ENCODE results near the gene GRK7.

GRK7 gene, protein sequence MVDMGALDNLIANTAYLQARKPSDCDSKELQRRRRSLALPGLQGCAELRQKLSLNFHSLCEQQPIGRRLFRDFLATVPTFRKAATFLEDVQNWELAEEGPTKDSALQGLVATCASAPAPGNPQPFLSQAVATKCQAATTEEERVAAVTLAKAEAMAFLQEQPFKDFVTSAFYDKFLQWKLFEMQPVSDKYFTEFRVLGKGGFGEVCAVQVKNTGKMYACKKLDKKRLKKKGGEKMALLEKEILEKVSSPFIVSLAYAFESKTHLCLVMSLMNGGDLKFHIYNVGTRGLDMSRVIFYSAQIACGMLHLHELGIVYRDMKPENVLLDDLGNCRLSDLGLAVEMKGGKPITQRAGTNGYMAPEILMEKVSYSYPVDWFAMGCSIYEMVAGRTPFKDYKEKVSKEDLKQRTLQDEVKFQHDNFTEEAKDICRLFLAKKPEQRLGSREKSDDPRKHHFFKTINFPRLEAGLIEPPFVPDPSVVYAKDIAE (N-terminal part only)
- total RNA-seq: 0.48 to 0.70 reads per million in 2 donors

DNA sequence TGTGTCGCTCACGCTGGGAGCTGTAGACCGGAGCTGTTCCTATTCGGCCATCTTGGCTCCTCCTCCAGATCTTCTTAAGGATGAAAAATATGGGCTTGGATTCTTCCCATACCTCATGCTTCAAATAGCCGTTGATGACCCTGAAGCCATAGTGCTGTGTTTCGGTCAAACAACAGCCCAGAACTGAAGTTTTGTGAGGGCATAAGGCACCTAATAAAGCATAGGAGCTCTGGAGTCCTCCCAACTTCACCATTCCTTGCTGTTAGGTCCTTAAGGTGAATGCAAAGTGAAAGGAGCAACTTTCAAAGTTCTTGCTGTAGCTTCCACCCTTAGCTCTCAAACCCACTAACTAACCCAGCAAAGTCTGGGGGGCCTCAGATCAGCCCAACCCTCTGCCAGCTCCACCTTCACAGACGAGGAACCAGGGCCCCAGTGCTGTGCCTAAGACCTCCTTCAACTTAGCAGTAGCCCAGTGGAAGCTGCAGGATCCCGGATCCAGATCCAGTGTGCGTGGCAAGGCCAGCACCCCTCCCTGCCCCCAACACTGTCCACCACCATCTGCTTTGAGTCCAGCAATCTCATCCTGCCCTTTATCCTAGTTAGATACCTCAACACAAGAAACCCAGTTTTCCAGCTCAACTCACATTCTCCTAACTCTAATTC, at the start of gene GRK7:
GRK7 (plus strand) TSS at position 321 of the 663 bp plus-strand sequence. CDS start 14,877 bp downstream, outside the sequence.
- no peak for DNase-seq

DNA sequence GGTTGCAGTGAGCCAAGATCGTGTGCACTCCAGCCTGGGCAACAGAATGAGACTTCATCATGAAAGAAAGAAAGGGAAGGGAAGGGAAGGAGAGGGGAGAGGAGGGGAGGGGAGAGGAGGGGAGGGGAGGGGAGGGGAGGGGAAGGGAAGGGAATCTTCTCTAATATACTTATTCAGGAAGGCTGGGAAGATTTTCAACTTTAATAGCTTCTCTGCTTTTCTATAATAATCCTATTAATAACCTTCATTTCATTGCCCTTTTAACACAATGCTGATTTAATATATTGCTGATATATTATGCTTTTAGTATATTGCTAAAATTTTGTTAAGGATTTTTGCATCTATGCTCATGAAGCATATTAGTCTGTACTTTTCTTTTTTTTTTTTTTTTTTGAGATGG, 48.5 kb upstream of the GRK7 start:
- no peak for DNase-seq

DNA sequence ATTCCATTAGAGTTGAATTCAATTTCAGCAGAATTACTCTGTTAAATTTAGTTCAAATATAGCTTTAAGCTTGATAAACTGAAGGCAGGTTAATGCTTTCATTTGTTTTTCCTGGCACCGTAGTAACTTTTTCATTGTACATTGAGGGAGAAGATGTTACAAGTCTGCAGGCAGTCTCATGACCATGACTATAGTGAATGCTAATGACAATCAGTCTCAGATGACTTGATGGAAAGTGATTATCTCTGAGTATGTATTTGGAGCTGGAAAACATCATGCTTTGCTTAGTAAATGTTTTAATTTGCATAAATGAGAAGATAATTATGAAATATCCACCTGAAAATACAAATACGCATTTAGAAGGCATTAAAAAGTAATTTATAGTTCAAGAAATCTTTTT, 41.1 kb upstream of the GRK7 start:
- DNase-seq: no peak

DNA sequence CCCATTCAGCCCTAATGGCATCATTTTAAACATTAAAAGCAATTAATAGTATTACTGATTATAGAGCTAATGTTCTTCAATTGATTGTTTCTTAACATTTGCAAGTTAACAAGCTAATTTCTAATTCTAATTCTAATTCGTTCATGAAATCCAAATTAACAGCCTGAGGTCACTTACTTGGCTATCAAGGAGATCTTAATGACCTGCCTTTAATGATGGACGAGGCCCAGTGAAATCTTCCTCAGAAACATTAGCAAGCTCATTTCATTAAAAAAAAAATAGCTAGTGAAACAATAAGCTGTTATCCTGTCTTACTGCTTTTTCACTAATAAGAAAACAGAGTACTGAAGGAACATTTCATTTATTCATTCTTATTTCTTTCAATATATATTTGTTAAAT, 40.6 kb upstream of the GRK7 start:
- DNase-seq: no peak

DNA sequence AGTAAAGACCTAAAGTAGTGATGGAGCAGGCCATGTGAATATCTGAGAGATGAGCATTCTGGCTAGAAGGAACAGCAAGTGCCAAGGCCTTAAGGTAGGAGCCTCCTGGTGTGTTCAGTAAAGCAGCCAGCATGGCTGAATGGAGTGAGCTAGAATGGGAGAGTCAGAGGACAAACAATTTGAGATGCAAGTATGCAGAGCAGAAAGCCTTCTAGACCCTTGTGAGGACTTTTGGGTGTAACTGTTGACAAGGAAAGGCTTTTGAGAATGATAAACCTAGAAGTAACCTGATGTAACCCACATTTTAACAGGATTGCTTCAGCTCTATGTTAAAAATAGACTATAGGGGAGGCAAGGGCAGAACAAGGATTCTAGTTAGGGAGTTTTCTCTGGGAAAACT, 40.0 kb upstream of the GRK7 start:
- no peak for DNase-seq

DNA sequence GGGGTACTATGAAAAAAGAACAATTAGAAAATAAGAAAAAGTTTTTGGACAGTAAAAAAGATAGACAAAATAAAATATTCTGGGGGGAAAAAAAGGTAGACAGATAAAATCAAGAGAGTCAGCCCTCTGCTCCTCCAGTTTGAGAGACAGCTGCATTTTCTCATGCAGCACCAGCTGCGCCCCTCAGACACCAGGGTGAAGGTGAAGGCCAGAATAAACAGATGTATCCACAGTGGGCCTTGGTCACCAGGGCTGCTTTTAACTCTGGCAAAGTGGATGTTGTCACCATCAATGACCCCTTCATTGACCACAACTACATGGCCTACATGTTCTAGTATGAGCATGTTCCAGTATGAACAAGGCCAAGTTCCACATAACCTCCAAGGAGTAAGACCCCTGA, 39.0 kb upstream of the GRK7 start:
- no peak for DNase-seq

DNA sequence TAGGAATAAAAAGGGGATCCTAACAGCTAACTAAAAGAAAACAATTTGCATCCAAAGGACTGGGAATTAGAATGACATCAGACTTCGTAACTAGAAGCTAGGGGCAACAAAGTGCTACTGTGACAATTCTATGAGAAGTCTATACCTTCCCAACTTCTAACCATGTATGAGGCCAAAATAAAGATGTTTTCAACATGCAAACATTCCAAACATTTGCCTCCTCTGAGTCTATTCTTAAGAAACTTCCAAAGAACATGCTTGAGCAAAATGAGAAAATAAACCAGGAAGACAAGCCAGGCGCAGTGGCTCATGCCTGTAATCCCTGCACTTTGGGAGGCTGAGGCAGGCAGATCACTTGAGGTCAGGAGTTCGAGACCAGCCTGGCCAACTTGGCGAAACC, 38.2 kb upstream of the GRK7 start:
- DNase-seq: no peak

DNA sequence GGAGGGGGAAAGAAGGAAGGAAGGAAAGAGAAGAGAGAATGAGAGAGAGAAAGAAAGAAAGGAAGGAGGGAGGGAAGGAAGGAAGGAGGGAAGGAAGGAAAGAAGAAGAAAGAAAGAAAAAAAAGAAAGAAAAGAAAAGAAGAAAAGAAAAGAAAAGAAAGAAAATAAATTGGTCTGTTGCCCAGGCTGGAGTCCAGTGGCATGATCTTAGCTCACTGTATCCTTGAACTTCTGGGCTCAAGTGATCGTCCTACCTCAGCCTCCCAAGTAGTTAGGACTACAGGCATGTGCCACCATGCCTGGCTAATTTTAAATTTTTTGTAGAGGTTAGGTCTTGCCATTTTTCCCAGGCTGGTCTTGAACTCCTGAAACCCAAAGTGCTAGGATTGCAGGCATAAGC, 36.7 kb upstream of the GRK7 start:
- DNase-seq: no peak

DNA sequence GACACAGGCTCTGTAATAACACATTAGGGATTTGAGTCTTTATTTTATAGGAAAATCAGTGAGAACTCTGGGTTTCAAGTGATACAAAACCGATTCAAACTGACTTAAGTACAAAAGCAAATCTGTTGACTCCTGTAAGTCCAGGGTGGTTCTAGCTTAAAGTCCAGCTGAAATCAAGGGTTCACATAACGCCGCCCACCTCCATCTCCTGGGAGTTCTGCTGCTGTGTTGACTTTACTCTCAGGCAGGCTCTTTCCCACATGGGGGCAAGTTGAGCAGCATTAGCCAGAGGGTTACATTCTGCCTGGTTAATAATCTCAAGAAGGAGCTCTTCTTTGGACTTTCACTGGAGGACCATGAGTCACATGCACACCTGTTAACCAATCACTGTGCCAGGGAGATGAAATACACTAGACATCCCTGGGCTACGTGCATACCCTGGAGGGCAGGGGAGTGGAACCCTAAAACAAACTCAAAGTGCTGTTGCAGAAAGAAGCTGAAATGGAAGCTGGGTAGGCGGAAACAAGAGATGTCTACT, 34.8 kb upstream of the GRK7 start:
- DNase-seq: no peak

DNA sequence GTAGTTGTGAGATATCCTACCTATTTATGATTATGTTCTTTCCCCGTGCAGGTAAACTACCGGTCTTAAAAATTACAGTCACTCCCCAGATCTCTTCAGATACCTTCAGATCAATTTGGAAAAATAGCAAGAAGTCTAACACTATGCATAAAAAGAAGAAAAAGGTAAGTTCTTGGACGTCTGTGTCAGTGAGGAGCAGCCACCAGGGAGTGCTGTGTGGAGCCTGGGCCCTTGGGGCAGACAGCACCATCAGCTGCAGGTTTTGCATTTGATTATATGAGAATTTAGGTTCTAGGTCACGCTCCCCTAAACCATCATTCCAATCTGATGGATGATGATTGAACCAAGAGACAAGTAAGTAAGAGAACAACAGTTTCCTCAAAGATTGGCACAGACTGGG, 34.0 kb upstream of the GRK7 start:
- no peak for DNase-seq

DNA sequence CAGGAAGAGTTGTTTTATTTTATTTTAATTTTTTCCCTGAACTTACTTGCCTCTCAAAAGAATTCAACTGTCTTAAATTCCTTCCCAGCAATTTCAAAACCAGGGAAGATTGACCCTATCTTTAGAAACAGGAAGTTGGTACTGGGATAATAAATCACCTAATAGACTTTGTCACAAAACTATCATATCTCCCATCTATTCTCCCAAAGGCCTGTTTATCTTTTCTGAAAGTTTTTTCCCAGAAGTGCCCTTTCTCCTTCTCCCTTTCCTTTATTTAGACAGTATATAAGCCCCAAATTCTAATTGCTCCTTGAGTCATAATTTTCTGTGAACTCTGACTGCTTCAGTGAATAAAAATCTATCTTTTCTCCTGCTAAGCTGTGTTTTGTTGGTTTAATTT, 28.0 kb upstream of the GRK7 start:
- no peak for DNase-seq

DNA sequence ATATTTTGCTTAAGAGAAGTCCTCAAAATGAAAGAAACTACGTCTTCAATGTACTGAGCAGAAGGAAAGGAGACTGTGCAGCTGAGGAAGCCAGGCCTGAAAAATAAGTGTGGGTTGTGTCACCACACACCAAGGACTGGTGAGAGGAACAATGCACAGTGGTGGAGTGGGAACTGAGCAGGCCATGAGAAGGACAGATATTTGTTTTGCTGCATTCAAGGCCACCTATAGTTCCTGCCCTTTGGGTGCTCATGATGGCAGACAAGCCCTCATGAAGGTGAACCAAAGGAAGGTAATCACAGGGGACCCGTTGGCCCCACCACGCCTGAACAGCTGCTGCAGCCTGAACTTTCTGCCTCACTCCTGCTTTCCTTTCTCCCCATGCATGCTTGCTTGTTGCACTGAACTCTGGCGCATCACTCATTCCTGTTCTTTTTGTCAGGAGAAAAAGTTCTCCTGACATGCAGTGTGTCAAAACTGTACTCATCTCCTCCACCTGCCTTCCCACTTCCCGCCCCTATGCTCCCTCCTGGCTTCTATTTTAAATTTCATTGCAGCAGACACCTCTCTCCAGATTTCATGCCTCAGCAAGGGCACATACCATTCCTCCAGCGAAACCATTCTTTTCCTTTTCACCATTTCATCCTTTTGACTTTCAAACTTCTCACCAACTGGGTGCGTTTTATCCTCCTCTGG, 27.3 kb upstream of the GRK7 start:
- DNase-seq: no peak

DNA sequence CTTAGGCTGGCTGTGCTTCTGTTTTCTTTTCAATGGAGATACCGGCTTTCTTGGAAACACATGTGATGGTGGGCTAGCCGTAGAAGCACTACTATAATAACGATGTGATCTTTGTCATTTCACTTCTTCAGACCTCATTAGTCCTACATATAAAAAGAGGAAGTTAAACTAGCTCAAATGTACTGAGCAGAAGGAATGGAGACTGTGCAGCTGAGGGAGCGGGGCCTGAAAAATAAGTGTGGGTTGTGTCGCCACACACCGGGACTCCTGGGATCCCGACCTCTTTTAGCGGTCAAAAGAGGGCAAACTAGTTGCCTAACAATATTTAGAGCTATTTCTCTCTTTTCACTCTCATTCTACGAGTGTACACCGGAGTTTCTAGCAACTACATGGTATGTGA, 26.1 kb upstream of the GRK7 start:
- no peak for DNase-seq

DNA sequence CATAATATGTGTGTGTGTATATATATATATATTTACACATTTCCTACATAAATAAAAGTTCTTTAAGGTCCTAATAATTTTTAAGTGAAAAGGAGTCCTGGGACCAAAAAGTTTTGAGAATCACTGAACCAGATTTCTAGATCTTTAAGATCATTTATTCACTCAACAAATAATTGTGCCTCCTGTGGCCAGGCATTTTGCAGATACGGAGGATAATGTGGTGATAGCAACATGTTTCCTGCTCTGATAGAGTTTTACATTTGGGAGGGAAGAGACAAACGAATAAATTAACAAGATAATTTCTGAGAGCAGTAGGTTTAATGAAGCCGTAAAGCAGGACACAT, 25.6 kb upstream of the GRK7 start:
- no peak for DNase-seq

DNA sequence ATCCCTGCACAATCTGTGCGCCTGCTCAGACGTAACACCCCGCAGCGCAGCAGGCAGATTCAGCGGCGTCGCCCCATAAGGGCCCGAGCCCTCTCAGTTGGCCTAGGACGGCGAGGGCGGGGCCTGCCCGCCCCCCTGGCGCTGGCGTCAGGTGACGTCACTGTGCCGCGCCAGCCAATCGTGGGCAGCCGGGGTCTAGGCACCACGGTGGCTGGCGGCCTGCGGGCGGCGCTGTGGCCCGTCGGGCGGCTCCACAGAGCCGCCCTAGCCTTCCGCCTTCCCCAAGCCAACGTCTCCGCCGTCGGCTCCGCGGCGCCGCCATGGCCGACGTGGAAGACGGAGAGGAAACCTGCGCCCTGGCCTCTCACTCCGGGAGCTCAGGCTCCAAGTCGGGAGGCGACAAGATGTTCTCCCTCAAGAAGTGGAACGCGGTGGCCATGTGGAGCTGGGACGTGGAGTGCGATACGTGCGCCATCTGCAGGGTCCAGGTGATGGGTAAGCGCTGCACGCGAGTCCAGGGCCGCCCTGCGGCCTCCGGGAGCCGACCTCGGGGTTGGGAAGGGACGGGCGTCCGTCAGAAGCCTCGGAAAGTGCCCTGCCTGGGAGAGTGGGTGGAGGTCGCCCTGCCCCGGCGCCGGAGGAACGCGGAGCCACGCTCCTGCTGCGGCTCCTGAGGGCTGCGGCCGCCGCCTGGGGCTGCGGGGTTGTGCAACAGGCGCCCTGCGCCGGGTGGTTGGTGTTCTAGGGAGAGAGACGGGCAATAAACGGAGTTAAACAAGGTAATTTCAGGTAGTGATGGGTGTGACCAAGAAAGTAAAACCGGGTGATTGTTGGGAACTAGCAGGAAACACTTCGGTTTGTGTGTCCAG, 25.0 kb upstream of the GRK7 start, which contains the start of gene RNF7:
RNF7 (plus strand) TSS at position 277 of the 869 bp plus-strand sequence; CDS start at position 321, 44 bp downstream.
- peak; percentile 95 for DNase-seq

DNA sequence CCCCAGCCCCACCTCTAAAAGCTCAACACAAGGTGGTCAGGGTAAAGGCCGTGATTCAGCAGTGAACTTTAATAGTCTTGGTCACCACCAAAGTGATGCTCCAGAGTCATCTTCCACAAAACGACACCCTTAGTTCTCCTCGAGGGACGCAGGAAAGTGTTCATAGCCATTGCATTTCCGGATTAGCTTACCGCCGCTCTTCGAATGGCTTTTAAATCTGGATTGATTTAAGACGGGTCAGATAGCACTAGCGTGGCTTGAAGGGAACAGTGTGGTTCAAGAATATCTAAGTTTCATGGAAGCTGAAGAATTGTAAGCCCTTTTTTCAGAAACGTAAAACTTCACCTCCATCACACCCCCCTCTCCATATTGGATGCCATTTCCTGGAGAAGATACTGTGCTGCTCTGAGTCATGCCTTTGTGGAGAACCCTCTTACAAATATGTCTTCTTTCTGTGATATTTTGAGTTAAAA, 24.3 kb upstream of the GRK7 start:
- no peak for DNase-seq

DNA sequence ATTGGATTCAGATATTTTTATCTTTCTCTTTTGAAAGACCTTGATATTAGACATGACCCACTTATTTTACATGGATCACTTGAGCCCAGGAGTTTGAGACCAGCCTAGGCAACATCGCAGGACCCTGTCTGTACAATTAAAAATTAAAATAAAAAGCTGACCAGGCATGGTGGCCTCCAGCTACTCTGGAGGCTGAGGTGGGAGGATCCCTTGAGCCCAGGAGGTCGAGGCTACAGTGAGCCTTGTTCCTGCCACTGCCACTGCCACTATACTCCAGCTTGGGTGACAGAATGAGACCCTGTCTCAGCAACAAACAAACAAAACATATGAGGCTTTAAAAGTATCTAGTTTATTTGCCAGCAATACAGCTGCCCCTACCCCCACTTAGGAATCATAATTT, 23.5 kb upstream of the GRK7 start:
- DNase-seq: no peak

DNA sequence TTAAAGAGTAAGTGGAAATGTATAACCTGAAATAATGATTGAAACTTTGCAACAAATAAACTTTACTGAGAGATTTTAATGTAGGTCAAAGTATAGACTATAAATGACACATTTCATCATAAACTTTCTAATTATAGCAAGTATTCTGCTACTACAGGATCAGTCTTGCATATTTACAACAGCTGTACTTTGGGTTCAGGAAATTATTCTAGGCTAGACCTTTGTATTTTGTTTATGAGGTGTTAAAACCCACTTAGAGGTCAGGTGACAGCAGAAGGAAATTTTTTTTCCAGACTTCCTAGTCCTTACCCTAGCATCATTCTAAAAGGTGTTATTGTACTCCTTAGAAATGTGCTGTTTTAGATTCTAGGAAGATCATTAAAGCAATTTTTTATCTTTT, 22.9 kb upstream of the GRK7 start:
- DNase-seq: no peak

DNA sequence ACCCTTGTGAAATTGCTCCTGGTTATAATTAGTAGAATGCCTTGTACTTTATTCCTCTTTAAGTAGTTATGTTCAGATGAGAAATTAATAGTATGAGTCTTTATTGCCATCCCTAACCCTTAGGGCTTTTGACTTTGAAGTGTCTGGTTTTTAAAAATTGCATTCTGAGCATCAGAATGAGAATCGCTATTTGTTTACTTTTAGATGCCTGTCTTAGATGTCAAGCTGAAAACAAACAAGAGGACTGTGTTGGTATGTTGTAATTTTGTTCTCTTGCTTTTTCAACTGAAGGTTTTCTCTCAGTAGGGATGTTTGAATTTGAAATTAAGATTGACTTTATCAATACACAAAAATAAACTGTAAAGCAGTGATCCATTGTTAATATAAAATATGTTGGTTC, 19.9 kb upstream of the GRK7 start:
- DNase-seq: no peak

DNA sequence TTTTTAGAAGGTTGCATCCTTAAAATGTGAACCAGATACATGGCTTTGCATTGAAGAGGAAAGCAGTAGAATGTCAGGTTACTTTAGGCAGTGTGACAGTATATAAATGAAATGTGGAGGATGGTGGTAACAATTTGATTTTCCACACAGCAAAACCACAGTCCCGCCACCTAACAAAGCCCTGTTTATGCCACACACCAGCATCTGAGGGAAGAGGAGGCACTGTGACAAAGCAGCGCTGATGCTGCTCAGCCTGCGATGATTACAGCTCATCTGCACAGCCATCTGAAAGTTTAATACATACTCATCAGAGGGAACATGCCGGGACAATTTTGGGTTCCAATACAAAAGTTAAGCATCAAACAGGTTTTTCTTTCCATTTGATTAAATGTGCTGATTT, 16.2 kb upstream of the GRK7 start:
- DNase-seq: no peak

DNA sequence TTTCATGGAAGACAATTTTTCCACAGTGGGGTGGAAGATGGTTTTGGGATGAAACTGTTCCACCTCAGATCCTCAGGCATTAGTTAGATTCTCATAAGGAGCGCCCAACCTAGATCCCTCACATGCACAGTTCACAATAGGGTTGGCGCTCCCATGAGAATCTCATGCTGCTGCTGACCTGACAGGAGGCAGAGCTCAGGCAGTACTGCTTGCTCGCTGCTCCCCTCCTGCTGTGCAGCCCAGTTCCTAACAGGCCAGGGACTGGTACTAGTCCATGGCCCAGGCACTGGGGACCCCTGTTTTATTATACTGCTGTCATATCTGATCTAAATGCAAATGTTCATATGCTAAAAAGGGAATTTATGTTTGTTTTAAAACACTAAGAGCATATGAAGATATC, 9.8 kb upstream of the GRK7 start:
- DNase-seq: no peak

DNA sequence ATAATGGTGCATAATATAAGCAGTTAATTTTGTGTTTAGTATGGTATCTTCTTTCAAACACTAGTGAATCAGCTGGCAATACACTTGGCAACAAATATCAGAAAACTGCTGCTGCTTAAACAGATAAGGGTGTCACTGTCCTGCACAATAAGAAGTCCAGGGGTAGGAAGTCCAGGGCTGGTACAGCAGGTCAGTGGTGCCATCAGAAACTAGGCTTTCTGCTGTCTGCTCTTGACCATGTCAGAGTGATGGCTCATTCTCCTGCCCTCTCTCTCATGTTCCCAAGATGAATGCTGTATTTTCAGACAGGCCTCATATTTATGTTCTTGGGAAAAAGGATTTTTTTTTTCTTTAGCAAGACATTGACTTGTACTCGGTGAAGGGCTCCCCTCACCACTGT, 9.2 kb upstream of the GRK7 start:
- DNase-seq: no peak
